HTERT RPE-1 (cell line): ENCODE data around the gene HES7.

ENCODE experiments used
- in situ Hi-C: fragments of 300-500 bp; cut with MboI; formaldehyde crosslinking; loops from 4 replicates; pipeline ENCODE4 v1.14.3; 2020; ENCODE audit warnings: low sequenced_read_pairs

HES7 gene

DNA sequence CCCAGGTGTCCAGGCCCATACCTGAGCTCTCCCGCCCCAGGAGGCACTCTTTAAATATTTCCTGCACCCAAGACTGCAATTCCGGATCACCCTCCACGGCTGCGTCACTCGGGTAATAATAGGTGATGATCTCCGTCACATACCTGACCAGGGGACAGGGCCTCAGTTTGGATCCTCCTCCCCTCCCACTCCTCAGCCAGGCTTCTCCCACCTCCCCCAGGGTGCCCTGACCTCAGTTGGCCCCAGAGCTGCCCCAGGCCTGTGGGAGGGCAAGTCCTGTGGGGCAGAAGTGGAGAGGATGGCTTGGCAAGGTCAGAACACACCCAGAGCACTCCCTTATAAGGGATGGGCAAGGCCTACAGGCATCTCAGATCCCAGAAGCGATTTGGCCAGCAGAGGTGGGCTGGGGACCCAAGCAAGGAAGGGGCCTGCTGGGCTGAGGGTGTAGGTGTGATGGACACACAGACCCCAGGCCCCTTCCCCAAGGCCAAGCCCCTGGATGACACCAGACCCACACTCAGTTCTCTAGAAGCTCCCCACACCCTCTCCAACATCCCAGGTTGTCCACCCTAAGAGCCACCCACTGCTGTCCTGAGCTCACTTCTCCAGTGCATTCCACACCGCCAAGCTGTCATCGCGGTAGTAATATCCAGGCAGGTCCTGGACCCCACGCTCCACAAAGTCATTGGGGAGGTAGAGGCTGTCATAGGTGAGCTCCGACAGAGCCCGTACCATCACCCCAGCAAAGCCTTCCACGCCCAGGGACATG, 48.1 kb downstream of the HES7 start:
- in situ Hi-C loops: no loop called here

DNA sequence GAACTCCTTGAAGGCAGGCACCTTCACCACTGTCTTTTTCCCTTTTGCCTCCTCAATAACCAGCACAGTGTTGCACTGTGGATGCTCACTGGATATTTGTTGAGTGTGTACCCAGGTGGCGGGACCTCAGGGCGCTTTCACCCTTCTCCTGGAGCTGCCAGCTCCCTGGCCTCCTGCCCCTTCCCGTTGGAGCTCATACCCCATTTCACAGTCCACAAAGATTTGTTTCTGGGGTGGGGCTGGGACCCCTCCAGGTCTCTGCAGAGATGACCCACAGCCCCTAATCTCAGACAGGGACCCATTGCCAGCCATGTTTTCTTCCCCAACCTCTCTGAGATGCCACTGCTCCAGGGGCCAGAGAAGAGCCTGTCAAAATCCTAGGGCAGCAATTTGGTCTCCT, 48.8 kb downstream of the HES7 start:
- in situ Hi-C loops: no loop called here

DNA sequence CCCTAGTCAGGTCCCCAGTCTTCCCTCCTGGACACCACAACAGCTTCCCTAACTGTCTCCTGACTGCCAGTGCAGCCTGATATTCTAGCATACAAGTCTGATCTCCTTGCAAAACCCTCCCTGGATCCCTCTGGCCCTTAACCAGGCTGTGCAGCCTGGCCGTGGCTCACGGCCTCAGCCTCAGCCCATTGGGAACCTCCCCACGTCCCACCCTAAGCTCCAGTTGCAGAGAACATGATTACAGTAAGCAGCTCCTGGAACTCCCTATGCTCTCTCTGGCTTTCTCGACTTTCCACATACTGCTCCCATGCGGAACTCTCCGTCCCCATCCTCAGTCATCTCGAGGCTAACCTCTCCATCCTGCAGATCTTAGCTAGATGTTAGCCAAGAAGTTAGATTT, 49.4 kb downstream of the HES7 start:
- in situ Hi-C loops: no loop called here

DNA sequence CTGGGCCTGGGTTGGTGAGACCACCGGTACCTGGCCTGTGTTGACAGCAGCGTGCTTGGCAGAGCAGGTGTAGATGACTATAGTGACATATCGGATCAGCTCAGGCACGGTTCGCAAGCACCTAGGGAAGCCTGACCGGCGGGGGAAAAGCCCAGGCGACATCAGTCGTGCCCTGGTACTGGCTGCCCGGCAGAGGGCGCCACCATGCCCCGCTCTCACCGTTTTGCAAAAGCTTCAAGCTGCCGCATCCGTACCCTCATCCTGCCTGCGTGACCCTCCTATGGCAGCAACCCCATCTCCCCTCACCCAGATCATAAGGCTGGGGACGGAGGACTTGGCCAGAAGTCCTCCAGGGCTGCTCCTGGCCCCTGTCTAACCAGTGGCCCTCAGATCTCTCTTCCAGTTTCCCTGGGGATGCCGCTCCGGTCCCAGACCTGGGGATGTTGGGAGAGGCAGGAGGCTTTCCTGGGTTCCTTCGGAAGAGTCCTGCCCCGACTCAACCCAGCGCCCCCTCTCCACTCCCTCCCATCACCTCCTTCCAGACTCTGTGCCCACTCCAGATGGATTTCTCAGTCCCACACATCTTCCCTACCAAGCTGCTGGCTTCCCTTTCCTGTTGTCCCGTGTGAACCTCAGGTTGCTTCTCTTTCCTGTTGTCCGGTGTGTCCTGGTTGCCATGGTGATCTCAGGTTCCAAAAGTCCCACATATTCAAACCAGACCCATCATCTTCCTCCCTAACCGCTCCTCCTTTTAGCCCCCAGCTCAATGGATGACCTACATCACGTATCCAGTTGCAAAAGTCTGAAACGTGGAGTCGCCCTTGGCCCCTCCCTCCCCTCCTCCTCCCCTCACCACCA, 50.0 kb downstream of the HES7 start:
- in situ Hi-C loops: no loop called here

DNA sequence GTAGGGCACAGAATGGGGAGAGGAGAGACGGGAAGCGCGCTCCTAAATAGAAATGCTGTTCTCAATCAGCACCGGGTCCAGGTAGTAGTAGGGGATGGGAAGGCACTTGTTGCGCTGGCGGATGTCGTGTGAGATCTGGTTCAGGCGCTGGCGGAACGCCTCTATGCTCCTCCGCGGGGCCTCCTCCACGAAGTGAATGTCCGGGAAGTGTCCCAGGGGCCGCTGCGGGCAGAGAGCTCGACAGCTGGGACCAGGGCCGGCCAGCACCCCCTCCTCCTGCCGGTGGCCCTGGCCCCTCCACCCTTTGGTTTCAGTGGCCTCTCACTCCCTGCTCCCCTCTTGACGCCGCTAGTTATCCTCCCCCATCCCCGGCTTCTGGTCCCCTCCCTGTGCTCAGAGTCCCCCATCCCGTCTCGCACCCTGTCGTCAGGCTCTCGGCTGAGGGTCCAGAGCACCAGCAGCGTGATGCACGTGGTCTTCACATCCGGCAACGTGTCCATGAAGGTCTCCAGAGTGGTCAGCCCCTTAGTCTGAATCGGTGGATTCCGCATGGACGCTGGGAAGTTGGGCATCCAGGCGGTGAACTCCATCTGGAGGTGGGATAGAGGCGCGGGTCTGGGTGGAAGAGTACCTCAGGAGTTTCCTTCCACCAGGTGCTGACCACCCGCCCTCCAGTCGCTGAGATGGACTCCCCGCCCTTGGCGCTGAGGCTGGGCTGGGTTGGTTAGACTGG, 51.0 kb downstream of the HES7 start:
- in situ Hi-C loops: no loop called here

DNA sequence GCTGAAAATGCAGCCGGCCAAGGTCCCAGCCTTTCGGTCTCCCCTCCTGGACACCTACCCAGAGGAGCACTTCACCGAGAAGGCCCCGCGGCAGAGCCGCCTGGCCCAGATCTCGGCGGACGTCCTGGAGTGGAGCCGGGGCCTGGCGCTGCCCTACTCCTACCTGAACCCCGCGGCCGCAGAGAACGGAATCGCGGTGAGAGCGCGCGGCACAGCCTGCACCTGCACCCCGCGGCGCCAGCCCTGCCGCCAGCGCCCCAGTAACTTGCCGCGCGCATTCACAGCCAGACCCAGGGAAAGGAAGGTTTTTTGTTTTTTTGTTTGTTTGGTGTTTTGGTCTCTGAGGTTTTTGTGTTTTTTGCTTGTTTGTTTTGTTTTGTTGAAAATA, 51.6 kb downstream of the HES7 start:
- in situ Hi-C loops: no loop called here

DNA sequence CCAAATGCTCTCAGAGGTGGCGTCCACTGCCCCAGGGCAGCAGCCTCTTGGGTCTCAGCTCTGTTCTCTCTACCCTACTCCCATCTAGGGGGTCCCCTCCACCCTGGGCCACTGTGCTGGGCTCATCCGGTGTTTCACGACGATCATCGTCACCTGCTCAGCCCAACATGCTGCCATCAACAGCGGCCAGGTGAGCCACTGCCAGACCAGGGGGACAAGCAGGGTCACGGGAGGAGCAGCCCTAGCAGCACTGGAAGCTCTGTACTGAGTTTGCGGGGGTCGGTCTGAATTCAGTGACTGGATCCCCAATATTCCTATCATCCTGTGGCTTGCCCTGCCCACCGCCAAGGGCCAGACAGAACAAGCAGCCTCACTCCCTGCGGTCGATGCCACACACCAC, 52.4 kb downstream of the HES7 start:
- in situ Hi-C loops: no loop called here
